ENCODE data around the gene SRCIN1. TPM values are rescaled to one million over a fixed set of nuclear protein-coding genes. Genes with fewer than 3 reads are reported as not detected.
A peak's percentile ranks its signal among the peaks of the same experiment; 100 is the strongest.

The SRCIN1 gene
- total RNA-seq, 4 donors from 2014 or later = 0.09 to 1.7 (median 1.3) TPM

DNA sequence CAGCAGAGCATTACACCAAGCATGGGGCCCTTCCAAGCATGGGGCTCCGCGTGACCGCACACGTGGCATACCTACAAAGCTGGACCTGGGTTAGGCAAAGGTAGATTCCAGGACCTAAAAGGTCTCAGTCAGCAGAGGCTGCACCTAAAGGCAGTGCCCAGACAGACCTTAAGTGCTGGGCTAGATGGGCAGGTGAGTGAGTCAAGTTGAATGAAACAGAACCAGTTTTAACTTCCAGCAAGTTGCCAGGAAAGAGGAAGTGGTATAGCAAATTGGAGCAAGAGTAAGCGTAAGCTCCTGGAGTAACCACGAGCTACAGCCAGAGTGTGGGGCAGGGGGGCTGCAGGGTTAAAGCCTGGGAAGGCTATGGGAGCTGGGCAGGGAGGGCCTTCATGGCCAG lies 49.5 kb downstream of the SRCIN1 start:
- H3K36me3 ChIP-seq = no peaks in the 10 kb centered on the region
- no peaks in the 10 kb centered on the region for H3K9me3 ChIP-seq
- no peak for DNase-seq
- H3K4me1 ChIP-seq = peaks cover 26 to 68% (median 41%) of the 10 kb centered on the region in 3 donors
- WGBS, 2 donors = 71 to 88% methylated on average over 6 of the region's 6 CpGs
- intact Hi-C loops (cut with DNase I) = no loop called here
- no peak overlapping the region for H3K4me3 ChIP-seq
- TF ChIP-seq POLR2A (IDR thresholded peaks at IDR 0.05) = no peak
- TF ChIP-seq, protein P1, sequence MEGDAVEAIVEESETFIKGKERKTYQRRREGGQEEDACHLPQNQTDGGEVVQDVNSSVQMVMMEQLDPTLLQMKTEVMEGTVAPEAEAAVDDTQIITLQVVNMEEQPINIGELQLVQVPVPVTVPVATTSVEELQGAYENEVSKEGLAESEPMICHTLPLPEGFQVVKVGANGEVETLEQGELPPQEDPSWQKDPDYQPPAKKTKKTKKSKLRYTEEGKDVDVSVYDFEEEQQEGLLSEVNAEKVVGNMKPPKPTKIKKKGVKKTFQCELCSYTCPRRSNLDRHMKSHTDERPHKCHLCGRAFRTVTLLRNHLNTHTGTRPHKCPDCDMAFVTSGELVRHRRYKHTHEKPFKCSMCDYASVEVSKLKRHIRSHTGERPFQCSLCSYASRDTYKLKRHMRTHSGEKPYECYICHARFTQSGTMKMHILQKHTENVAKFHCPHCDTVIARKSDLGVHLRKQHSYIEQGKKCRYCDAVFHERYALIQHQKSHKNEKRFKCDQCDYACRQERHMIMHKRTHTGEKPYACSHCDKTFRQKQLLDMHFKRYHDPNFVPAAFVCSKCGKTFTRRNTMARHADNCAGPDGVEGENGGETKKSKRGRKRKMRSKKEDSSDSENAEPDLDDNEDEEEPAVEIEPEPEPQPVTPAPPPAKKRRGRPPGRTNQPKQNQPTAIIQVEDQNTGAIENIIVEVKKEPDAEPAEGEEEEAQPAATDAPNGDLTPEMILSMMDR (IDR thresholded peaks at IDR 0.05) = no peak
- H3K27ac ChIP-seq = peak overlapping the region in 3 of 4 donors; percentile 67 to 87 (median 82)
- H3K27me3 ChIP-seq = peaks cover 7 to 69% (median 10%) of the 10 kb centered on the region in 4 donors

DNA sequence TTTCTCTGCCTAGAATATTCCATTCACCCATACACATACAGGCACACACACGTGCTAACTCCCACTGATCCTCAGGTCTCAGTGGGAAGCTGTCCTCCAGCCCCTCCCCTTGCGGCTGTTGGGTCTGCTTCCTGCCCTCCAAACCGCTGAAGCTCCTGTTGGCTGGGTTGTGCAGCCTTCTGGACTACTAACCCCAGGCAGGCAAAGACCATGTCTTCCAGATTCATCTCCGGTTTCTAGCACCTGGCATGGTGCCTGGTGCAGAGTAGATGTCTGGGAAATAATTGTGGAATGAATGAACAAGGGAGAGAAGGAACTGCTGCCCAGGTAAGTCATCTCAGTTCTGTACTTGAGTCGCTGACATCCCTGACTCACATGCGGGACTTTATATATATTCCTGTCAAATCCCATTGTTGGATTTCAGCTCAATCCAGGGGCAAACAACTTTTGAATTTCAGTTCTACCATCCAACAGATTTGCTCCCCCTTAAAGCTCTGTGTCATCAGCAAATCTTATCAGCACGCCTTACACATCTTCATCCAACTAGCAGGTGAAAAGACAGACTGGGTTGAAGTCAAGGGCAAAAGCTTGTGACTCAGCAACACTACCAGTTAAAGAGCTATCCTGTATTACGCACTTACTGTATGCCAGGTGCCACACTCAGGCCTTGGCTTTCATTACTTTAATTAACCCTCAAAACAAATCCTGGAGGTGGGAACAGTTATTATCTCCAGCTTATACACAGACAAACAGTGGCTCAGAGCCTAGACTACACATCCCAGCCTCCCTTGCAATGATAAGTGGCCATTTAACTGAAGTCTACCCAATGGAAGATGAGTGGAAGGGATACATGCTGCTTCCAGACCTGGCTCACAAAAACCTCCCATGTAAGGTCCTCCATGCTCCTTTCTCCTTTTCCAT lies 51.1 kb downstream of the SRCIN1 start:
- no peak for DNase-seq

DNA sequence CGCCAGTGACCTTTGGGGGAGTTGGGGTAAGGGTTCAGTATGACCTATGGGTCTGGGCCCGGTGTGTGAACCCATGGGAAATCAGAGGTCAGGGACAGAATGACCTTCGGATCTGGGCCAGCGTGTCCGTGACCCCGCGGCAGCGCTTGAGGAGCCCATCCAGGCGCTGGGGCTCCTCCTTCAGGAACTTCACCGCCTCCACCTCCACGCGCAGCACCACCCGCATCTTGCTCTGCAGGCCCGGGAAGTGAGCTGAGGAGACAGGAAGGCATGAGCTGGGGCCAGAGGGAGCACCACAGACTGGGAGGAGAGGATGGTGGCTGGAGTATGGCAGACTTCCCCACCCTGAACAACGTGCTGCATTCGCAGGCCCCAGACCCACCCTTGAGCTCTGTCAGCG lies 53.4 kb downstream of the SRCIN1 start:
- Histone ChIP-seq H3K4me3 (no peak overlapping the region), H3K4me1 (peaks cover 5 to 42% (median 15%) of the 10 kb centered on the region in 3 donors), H3K9me3 (no peaks in the 10 kb centered on the region), H3K27ac (no peak overlapping the region), H3K27me3 (peaks cover 0 to 72% (median 0%) of the 10 kb centered on the region in 4 donors), H3K36me3 (no peaks in the 10 kb centered on the region)
- intact Hi-C loops (cut with DNase I) = no loop called here
- TF ChIP-seq, protein P1 (IDR thresholded peaks at IDR 0.05) = no peak
- no peak for TF ChIP-seq POLR2A (IDR thresholded peaks at IDR 0.05)
- 84 to 91% methylated on average over 10 to 16 of the region's 17 CpGs for WGBS, 2 donors
- DNase-seq = no peak

More for the DNA sequence above, 51.1 kb downstream of the SRCIN1 start:
- no peak for TF ChIP-seq POLR2A (IDR thresholded peaks at IDR 0.05)
- TF ChIP-seq, protein P1 (IDR thresholded peaks at IDR 0.05) = no peak
- WGBS, 2 donors = 34 to 41% methylated on average over 7 to 8 of the region's 8 CpGs
- no peak overlapping the region for H3K4me3 ChIP-seq
- intact Hi-C loops (cut with DNase I) = no loop called here
- H3K27me3 ChIP-seq = peaks cover 0 to 60% (median 0%) of the 10 kb centered on the region in 4 donors
- H3K4me1 ChIP-seq = peaks cover 23 to 65% (median 35%) of the 10 kb centered on the region in 3 donors
- no peaks in the 10 kb centered on the region for H3K36me3 ChIP-seq
- H3K27ac ChIP-seq = peak overlapping the region in 3 of 4 donors; percentile 29 to 87 (median 82)
- no peaks in the 10 kb centered on the region for H3K9me3 ChIP-seq

DNA sequence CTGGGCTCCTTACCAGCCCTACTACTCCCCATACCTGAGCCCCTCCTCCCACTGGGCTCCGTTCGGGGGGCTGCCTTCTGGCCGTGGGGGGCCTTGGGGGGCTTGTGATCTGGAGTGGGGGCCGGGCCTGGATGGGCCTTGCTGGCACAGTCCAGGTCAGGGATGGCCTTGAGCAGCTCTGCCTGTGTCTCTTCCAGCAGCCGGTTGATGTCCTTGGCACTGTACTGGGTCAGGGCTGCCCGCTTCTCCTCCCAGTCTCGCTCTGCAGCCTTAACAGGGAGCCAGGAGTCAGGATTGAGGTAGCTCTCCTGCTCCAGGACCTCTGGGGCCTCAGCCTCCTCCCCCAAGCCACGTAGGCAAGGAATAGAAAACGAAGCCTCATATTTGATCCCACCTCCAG lies 54.6 kb downstream of the SRCIN1 start:
- Histone ChIP-seq H3K36me3 (no peaks in the 10 kb centered on the region), H3K9me3 (no peaks in the 10 kb centered on the region), H3K27ac (peak overlapping the region in 1 of 4 donors; percentile 53), H3K4me1 (peaks cover 2 to 30% (median 4%) of the 10 kb centered on the region in 3 donors), H3K4me3 (no peak overlapping the region), H3K27me3 (peaks cover 0 to 80% (median 0%) of the 10 kb centered on the region in 4 donors)
- no peak for DNase-seq
- WGBS, 2 donors = 79 to 100% methylated on average over 2 of the region's 9 CpGs
- intact Hi-C loops (cut with DNase I) = no loop called here
- TF ChIP-seq, protein P1 (IDR thresholded peaks at IDR 0.05) = no peak
- TF ChIP-seq POLR2A (IDR thresholded peaks at IDR 0.05) = no peak

DNA sequence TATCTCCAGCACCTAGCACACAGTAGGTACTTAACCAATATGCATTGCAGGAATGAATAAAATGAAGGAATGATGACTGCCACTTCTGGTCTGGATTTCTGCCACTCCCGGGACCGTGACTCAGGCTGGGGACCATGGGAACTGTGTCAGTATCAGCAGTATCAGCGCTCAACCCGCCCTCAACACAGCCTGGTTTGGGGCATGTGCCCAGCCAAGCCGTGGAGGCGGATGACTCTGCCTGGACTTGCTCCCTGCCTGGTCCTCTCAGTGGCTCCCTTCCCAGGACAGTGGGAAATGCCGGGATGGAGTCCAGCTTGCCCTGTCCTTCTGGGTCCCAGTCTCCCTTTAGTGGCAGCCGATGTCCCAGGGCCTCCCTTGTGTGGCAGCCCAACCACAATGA lies 55.1 kb downstream of the SRCIN1 start:
- Histone ChIP-seq H3K4me1 (peaks cover 2 to 25% (median 4%) of the 10 kb centered on the region in 3 donors), H3K9me3 (no peaks in the 10 kb centered on the region), H3K36me3 (no peaks in the 10 kb centered on the region), H3K4me3 (no peak overlapping the region), H3K27me3 (peaks cover 0 to 80% (median 0%) of the 10 kb centered on the region in 4 donors), H3K27ac (peak overlapping the region in 1 of 4 donors; percentile 53)
- intact Hi-C loops (cut with DNase I) = no loop called here
- 47 to 50% methylated on average over 5 to 6 of the region's 8 CpGs for WGBS, 2 donors
- no peak for TF ChIP-seq POLR2A (IDR thresholded peaks at IDR 0.05)
- TF ChIP-seq, protein P1 (IDR thresholded peaks at IDR 0.05) = no peak
- DNase-seq = no peak
